NCI-H2171 treated with DMSO at 0.1 percent for 48 hours (cell line): ENCODE measurements around the gene RAD51B.

Experiments used
- DNase-seq: peaks from one replicate; lab custom pipeline; 2025; lab: John Stamatoyannopoulos, UW

RAD51B gene

DNA sequence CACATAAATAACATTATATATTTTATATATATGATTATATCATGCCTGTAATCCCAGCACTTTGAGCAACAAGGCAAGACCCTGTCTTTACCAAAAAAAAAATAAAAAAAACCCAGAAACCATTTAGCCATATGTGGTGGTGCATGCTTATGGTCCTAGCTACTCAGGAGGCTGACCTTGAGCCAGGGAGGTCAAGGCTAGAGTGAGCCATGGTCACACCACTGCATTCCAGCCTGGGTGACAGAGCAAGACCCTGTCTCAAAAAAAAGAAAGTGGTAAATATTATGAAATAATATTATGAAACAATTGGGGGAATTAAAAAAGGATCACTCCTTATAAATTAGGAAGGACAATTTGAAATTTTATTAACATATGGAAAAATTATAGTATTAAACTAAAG lies 16.0 kb downstream of the RAD51B start:
- DNase-seq, result no peak

- peak; percentile 57 for DNase-seq
These were observed 17.5 kb downstream of the RAD51B start for GRCh38 chr14:67837011-67837624.

DNA sequence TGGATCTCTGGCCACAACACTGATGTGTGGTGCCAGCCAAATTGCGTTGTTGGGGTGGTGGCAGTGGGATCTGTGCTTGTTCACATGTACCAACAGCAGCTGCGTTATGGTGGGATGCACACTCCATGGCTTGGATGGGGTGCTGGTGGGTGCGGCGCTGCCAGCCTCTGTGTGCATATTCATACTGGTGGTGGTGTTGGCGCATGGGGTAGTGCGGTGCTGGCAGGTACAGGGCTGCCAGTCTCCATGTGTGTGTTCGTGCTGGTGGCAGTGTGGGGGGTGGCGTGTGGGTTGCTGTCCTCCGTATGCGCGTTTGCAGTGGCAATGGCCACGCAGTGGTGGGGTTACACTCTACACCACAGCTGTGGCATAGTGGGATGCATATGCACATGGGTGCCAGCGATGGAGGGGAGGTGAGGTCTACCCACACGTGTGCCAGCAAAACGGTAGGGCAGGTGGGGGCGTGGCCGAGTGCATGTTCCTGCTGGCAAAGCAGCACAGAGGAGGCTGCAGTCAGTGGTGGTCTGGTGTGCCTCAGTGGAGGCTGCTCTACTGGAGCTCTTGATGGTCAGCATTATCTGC lies 26.5 kb downstream of the RAD51B start:
- DNase-seq, result no peak

DNA sequence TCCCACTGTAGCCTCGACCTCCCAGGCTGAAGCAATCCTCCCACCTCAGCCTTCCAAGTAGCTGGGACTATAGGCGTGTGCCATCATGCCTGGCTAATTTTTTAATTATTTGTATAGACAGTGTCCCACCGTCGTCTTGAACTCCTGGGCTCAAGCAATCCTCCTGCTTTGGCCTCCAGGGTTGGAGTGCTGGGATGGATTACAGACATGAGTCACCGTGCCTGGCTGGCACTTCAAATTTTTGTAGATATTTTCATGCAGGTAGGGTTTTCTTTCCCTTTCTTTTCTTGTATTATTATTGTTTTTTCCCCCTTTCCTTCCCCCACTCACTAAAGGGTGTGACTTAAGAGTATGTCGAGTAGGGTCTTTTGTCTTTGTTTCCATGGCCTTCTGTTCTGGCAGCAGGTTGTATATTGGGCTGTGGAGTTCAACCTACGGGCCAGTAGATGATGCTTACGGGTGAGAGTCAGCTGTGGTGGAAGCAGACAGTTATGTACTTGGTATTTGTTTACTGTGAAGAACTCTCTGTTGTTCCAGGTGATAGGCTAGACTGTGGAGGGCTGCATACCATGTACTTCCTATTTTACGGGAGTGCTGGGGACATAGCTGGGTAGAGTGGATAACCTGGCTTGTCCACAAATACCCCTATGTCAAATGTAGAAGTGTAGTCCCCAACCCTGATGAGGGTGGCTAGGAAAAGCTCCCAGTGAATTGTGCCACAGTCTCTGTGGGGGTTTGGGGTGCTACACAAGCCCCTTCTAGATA lies 30.7 kb downstream of the RAD51B start:
- no peak for DNase-seq

- DNase-seq, result no peak
These were observed 32.3 kb downstream of the RAD51B start for GRCh38 chr14:67851785-67852410.

DNA sequence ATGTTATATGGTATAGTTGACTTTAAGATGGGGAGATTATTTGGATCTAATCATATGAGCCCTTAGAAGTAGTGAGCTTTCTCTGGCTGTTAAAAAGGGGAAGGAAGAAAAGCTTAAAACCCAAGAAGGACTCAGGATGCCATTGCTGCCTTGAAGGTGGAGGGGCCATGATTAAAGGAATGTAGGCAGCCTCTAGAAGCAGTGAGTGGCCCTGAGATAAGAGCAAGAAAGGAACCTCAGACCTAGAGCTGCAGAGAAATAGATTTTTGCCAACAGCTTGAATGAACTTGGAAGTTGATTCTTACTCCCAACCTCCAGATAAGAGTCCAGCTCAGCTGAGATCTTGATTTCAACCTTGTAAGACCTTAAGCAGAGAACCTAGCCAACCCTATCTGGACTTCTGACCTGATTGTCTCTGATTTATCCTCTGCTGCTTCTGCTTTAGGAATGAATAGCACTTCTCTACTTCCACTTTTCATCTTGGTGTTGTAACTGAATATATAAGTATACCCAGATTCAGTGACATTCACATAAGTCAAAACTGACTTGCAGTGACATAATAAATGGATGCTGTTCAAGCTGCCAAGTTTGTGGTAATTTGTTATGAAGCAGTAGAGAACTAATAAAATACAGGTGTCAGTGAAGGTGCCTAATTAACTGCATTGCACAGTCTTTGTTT lies 33.5 kb downstream of the RAD51B start:
- DNase-seq, result no peak

DNA sequence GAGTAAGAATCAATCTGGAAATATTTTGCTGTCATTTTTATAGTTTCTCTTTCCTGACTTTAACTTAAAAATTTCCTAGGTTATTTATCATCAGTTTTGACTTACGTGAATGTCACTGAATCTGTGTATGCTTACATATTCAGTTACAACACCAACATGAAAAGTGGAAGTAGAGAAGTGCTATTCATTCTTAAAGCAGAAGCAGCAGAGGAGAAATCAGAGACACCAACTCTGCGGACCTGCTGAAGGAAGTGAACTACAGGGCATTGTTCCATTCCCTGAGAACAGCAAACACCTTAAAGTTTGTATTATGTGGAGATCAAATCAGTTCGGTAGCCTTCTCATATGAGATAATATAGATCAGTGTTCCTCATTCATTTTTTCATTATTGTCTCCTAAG lies 34.1 kb downstream of the RAD51B start:
- no peak for DNase-seq

- DNase-seq, result no peak
These were observed 37.2 kb downstream of the RAD51B start for GRCh38 chr14:67856827-67857226.

GRCh38 chr14:67857778-67858350 lies 38.3 kb downstream of the RAD51B start:
- DNase-seq, result no peak

DNA sequence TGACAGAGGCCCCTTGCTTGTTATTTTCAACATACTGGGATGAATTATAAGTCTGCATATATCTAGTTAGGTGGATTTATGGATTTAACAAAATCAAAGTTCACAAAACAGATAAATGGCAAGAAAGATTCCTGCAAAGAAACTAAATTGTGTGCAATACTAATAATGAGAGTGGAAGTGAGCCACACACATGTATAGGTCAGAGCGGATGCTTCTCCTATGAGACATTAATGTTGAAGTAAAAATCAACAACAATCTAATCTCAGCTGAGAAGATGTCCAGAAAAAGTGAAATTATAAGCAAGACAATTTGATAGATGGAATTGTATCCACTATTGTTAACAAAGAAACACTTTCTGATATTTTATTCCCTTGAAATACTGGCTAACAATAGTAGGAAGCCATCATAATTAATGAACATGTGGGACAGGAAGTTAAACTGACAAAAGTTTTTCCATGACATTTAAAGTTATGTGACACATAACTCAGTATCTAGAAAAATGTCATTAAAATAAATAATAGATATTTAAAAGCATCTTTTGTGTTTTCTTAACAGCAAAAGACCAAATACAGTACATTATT lies 39.7 kb downstream of the RAD51B start:
- no peak for DNase-seq

- no peak for DNase-seq
These were observed 43.6 kb downstream of the RAD51B start for GRCh38 chr14:67863223-67863622.

GRCh38 chr14:67875175-67876006 lies 55.8 kb downstream of the RAD51B start:
- no peak for DNase-seq

GRCh38 chr14:67879026-67879425 lies 59.4 kb downstream of the RAD51B start:
- DNase-seq, result no peak

- DNase-seq, result no peak
These were observed 61.6 kb downstream of the RAD51B start for GRCh38 chr14:67881225-67881624.

DNA sequence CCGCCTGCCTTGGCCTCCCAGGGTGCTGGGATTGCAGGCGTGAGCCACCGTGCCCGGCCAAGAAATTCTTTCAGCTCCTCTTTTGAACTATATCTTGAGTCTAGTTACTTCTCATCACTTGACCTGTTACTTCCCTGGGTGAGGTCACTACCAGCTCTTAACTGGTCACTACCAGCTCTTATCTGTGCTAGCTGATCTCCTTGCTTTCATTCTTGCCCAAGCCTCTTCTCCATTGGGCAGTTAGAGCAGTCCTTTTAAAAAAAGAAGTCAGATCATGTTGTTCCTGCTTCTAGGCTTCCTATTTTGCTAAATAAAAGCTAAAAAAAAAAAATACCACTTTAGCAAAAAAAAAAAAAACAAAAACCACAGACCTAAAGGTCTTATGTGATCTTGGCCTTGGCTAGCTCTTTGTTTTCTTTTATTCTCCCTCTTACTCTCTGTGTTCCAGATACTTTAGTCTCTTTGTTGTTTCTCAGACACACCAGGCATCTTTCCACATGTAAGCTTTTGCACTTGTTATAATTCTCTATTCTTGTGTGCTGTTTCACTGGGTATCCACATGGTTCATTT lies 63.5 kb downstream of the RAD51B start:
- no peak for DNase-seq

DNA sequence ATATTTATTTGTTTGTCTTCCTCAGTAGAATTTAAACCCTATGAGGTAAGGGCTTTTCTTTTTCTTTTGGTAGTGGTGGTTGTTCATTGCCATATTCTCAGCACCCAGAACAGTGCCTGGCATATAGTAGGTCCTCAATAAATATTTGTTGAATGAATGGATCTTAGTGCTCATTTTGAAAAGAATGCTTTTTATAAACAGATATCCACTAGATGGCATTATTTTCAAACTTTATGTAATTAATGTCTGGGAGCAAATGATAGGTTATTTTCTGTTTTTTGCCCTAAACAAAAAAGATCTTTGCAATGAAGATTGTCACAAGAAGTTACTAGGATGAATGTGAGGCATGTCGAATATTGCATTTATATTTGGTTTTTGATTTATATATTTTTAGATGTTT lies 64.1 kb downstream of the RAD51B start:
- DNase-seq, result peak; percentile 35

DNA sequence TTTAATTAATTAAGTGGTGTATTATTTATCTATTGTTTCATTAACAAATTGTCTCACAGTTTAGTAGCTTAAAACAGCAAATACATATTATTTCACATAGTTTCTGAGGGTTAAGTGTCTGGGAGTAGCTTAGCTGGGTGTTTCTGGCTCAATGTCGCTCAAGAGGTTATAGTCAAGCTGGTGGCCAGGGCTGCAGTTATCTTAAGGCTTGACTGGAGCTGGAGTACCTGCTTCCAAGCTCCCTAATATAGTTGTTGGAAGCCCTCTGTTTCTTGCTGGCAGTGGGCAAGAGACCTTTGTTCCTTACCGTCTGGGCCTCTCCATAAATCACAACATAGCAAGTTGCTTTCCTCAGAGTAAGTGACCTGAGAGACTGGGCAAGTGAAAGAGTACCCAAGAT lies 66.6 kb downstream of the RAD51B start:
- no peak for DNase-seq

DNA sequence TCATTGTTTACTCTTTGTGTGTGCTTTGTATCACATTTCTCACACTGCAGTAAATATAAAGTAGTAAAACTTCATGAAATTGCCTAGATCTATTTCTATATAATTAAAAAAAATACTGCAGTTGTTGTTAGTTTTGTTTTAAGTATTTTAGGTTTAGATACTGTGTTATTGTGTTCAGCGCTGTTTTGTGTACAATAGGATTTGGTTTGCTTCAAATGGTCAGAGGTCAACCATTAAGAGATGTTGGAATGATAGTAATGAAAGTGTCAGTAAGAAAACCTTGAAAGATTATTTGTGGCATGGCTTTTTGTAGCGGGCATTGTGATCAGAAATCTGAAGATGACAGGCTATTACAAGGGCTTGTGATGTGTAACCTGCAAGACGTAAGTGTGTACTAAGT lies 67.9 kb downstream of the RAD51B start:
- no peak for DNase-seq

GRCh38 chr14:67889455-67889854 lies 69.9 kb downstream of the RAD51B start:
- no peak for DNase-seq

DNA sequence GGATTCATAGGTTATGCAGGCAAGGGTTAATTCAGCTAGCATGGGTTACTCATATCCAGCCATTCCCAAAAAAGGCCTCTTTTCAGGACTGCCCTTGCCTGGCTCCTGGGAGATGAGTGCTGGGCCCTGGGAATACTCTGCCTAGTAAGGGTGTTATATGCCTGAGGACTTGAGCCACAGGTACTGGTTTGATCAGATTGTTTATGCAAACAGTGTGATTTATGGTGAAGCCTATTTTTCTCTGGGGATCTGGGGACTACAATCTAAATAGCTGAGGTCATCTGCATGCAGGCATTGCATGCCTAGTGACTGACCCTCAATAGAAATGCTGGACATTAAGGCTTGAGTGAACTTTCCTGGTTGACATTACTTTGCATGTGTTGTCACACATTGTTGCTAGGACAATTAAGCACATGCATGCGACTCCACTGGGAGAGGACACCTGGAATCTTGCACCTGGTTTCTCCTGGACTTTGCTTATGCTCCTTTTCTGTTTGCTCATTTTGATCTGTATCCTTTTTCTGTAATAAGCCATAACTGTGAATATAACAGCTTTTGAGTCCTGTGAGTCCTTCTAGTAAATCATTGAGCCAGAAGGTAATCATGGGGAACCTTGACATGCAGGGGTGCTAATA lies 73.0 kb downstream of the RAD51B start:
- no peak for DNase-seq
